ENCODE results near the gene ATG2A.

ATG2A gene

DNA sequence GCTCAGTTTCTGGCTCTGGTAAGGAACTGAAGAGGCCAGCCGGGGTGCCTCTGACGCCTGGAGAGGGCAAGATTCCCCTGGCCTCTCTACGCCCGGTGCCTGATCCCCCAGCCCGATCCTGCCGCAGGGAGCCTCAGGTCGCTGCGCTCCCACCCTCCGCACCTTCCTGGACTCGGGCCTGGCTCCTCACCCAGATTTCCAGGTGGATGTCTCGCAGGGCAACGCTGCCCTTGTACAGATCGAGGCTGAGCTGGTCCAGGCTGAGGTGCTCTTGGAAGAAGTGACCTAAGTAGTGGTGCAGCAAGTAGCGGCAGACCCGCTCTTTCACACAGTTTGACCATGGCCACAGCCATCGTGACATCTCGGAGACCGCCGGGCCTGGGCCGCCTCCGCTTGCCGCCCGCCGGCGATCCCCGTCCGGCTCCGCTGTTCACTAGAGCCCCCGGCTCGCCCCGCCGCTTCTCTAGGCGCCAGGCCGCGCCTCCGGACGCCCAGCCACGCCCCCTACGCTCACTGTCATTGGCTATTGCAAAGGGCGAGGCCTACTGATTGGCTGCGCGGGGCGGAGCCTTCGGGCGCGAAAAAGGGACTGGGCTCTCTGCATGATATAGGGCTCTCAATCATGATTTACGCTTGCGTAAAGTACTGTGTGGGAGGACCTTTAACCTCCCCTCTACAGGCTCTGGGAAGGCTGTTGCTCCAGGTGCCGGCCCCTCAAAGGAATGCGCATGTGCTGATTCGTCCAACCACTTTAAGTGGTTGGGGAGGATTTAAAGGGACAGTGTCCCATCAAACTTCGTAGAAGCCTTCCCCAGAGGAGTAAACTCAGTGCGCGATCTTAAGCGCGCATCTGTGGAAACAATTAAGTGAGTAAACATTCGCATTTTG, at the start of gene ATG2A:
Gene ATG2A, minus strand, starts transcription at position 435 of the 888 bp plus-strand sequence. Its CDS starts 74 bp downstream, at position 361.
- peak; percentile 95 for DNase-seq (ENCODE audit: low read depth, low spot score)
- peak within 1 kb of the TSS; percentile 60 for H3K27ac ChIP-seq

DNA sequence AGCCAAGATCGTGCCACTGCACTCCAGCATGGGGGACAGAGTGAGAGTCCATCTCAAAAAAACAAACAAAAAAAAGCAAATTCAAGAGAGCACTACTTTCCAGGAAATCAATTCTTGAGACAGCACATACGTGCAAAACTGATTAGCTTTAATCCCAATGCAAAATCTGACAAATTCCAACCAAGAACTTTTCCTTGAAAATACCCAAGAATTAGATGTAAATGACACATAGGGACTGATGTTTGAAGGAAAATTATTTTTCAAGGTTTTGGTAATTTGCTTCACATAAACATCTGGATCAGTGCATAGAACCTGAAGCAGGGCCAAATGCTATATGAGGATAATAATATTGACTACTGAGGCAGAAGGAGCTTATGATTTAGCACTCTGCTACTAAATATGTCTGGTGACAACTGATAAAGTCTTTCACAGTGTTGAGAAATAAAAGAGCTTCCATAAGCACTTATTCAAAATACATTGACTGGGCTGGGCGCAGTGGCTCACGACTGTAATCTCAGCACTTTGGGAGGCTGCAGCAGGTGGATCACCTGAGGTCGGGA, 46.1 kb upstream of the ATG2A start:
- no peak for DNase-seq (ENCODE audit: low read depth, low spot score)
- H3K27ac ChIP-seq, result no peak overlapping the region

DNA sequence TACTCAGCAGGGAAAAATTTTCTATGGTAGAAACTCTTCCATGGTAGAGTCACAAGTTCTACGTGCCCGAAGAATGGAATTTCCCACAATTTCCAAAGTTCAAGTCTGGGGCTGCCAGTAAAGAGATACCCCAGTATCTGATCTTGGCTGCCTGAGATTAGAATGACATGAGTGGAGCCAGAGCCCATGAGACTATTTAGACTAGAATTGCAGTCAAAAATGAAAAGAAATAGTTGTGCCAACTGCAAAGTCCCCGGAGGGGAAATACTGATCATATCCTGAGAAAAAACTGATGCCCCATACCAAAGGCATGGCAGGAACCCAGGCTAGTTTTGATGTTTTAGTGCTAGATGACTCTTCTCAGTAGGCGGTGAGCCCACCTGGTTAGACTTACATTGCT, 43.7 kb upstream of the ATG2A start:
- DNase-seq (ENCODE audit: low read depth, low spot score), result no peak

DNA sequence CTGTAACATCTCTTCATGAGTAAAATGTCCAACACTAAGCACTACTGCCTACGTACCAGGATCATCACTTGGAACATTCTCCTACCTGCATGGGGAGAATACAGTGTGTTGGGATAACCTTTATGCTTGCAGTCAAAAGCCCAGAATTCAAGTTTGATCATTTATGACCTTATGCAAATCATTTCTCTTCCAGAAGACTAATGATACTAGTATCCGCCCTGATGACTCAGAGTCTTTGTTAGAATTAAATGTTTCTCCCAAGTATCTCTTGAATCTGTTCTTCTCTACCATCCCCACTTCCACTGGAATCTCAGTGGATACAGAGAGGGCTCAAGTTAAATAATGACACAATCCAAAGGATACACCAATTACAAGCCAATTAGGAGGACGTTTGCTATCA, 42.5 kb upstream of the ATG2A start:
- no peak for DNase-seq (ENCODE audit: low read depth, low spot score)

More for the DNA sequence above, 43.7 kb upstream of the ATG2A start:
- H3K27ac ChIP-seq, result no peak overlapping the region

DNA sequence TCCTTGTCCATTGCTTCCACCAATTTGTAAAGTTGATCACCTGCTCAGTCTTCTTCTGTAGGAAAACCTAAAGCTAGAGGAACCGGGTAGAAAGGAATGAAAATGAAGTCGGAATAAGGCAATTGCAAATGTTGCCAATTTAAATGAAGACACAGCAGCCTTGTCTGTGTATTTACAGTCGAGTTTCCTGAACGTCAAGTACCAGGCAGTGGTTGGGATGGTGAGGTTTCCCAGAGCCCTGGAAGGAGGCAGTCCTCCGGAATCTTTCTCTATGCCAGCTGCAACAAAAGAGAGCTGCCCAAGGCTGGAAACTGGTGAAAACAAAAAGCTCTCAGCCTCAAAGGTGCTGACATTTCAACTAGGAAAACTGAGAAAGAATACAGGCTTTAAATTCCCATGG, 37.2 kb upstream of the ATG2A start:
- no peak overlapping the region for H3K27ac ChIP-seq
- no peak for DNase-seq (ENCODE audit: low read depth, low spot score)

More for the DNA sequence above, 42.5 kb upstream of the ATG2A start:
- no peak overlapping the region for H3K27ac ChIP-seq

DNA sequence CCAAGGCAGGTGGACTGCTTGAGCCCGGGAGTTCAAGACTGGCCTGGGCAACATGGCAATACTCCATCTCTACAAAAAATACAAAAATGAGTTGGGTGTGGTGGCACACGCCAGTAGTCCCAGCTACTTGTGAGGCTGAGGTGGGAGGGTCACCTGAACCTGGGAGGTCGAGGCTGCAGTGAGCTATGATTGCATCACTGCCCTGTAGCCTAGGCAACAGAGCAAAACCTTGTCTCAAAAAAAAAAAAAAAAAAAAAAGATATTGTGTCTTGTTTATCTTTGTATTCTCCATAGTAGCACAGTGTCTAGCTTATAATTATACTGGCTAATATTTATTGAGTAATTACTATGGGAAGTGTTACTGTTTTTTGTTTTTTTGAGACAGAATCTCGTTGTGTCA, 34.5 kb upstream of the ATG2A start:
- no peak overlapping the region for H3K27ac ChIP-seq
- no peak for DNase-seq (ENCODE audit: low read depth, low spot score)

DNA sequence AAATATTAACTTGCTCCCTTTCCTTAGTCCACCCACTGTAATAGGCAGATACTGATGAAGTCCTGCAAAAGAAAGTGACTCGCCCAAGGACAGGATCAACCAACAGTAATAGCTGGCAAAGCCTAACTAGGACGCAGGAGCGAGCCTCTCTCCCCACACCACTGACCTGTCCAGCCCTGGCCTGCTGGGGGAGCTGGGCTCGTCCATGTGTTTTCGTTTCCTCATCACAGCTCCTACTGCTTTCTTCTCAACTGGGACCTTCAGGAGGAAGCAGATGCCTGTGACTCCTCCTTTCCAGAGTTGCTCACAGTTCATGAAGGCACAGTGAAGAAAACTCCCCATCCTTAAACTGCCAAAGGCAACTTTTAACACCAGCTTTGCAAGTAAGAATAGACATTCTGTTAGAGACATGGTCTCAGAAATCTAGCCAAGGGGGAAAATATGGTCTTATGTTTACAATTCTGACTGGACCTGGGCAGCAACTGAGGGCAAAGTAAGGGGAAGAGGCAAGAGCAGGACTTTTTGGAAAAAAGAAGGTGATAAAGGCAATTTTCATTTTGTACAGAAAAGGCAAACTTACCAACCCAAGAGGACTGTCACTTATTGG, 30.3 kb upstream of the ATG2A start:
- no peak overlapping the region for H3K27ac ChIP-seq
- DNase-seq (ENCODE audit: low read depth, low spot score), result no peak

DNA sequence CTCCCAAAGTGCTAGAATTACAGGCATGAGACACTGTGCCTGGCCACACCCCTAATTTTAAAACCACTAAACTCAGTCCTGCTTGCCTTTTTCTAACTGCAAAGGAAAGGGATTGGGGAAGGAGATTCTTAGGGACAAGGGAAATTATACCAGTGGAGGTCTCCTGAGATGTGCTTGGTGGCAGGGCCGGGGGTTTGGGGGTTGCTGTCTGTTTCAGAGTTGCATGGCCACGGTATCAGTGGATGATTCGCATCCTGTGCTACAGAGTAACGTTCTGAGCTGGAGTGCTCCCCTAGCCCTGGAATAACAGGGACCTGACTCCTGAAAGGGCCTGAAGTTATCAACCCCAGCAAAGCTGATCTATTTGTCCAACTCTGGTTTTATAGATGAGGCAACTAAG, 19.5 kb upstream of the ATG2A start:
- no peak overlapping the region for H3K27ac ChIP-seq
- DNase-seq (ENCODE audit: low read depth, low spot score), result no peak

DNA sequence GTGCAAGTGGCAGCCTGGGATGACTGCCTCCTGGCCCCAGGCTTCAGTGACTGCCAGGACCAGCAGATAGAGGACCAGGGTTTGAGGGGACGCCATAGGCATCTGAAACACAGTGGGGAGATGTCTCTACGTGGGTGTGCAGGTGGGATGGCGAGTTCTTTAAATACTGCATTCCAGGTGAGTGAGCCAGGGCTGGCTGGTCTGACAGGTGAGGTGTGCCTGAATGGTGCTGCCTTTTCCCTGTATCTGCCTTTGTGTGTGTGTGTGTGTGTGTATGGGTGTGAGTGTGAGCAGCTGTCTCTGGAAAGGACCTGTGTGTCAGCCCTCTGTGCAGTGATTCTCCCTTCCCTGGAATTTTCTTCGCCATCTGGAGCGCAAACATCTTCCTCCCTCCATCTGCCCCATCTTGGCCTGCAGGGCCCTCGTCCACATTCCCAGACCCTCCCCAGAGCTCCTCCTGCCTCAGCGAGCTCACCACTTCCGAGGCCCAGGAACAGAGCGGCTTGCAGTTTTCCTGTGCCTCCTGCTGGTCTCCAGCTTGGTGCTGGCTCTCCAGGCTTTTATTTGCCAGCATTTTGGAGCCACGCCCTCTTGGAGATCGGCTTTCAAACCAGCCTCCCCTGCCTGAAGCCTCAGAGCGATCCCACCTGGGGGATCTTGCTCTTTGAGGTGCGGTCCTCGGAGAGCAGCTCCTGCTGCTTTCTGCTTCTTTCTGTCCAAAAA, 18.5 kb upstream of the ATG2A start, which contains the start of gene GPHA2:
Gene GPHA2, minus strand, starts transcription at position 535 of the 723 bp plus-strand sequence. Its CDS starts 433 bp downstream, at position 102.
- DNase-seq (ENCODE audit: low read depth, low spot score), result no peak
- no peak within 1 kb of the TSS for H3K27ac ChIP-seq

DNA sequence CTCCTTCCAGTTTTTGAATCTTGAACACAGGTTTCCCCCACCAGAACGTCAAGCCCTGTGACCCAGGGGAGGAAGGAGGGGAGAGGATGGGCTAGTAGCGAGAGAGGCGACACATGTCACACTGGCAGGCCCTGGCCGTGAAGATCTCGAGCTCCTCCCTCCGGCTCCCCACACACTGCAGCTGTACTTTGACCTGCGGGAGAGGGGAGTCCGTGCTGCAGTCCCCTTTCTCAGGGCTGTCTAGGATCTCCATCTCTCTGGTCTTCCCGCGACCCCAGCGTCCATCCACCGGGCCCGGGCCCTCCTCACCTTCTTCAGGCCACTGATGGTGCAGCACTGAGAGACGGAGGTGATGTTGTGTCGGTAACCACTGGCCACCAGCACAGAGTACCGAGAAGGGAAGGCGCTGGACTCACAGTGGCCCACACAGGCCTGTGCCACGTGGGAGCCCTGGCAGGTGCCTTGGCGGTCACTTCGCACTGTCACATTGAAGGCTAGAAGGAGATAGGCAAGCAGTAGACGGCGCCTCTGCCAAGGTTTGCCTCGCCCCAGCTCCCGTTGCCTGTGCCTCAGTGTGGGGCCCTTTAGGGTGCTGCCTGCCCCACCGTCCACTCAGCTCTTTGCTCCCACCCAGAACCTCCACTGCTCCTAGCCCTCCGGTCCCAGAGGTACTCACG, 17.8 kb upstream of the ATG2A start:
- H3K27ac ChIP-seq, result no peak overlapping the region
- no peak for DNase-seq (ENCODE audit: low read depth, low spot score)

DNA sequence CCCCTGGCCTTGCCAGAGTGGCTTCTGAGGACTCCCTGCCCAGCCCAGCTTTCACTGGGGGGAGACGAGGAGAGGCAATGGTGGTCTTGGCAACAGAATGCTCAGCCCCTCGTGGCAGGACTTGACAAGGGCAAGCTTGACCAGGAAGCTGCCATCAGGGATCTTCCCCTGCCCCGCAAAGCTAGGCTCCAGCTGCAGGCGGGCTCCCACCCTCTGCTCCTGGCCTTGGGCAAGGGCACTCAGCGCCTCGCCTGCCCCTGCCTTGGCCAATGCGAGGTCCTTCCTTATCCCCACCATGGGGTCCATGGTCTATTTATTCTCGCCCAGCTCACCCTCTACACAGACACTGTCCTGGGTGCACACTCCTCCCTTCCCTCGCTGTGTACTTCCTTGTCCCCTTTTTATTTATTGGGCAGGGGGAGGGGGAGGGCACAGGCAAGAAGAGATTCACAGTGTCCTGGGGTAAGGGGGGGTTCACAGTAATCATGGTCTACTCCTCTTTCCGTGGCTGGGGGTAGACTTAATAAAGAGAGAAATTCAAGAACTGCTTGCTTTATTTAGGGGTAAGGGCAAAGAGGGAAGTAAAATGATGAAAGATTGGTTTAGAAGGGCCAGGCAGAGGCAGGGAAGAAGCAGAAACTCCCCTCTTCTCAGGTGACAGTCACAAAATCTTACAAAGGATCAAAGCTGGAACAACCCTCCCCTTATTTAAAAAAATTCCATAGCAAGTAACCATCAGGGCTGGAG, 17.1 kb upstream of the ATG2A start:
- H3K27ac ChIP-seq, result no peak overlapping the region
- DNase-seq (ENCODE audit: low read depth, low spot score), result no peak

DNA sequence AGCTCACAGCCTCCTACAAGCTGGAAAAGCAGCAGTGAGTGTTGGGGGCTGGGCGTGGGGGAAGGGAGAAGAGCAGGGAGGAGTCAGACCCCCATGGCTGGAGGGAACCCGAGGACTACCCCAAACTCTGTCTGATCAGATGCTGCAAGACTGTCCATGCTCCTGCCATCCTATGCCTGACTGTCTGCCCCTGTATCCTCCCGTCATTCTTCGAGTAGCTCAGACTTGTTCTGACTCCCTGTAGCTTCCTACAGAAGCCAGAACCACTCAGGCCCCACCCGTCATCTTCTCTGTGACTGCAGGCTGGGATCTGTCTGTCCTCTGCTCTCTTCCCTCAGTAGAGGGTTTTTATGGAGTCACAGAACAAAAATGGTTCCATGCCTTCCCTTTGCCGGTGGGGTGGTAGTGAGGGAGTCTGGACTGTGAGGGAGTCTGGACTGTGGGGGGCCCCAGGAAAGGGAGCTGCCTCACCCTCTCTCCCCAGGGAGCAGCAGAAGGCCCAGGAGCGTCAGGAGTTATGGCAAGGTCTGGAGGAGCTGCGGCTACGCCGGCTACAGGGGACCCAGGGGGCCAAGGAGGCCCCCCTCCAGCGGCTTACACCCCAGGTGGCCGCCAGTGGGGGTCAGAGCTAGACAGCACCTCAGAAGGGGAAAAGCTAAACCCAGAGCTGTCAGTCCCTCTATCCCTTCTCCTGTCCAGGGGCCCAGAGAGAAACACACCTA, 16.4 kb upstream of the ATG2A start:
- DNase-seq (ENCODE audit: low read depth, low spot score), result no peak
- H3K27ac ChIP-seq, result no peak overlapping the region

DNA sequence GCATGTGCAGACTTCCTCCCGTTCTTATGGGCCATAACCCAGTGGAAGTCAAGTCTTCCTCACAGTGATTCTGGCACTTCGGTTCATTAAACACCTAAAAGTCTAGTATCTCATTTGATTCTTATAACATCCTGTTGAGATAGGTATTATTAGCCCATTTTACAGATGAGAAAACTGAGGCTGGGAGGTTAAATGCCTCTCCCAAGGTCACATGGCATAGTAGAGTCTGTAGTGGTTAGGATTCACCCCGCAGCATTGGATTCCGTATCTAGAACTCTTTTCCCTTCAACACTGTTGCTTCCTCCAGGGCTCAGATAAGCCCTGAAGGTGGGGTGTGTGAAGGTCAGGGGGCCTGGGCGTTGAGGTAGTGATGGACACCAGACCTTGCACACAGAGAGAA, 15.3 kb upstream of the ATG2A start:
- no peak for DNase-seq (ENCODE audit: low read depth, low spot score)
- H3K27ac ChIP-seq, result no peak overlapping the region

DNA sequence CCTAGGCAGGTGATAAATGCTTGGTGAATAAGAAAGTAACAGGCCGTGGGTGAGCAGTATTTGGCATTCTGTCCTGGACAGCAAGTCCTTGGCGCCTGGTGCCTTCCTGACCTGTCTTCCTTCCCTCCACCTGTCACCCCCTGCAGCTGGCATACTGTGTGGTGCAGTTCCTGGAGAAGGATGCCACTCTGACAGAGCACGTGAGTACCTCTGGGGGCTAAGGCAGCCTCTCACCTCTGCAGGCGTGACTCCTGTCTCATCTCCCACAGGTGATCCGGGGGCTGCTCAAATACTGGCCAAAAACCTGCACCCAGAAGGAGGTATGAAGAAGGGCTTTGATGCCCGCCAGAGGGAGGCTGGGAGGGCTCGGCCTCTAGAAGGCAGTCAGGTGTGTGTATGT, 14.3 kb upstream of the ATG2A start:
- no peak overlapping the region for H3K27ac ChIP-seq
- no peak for DNase-seq (ENCODE audit: low read depth, low spot score)

DNA sequence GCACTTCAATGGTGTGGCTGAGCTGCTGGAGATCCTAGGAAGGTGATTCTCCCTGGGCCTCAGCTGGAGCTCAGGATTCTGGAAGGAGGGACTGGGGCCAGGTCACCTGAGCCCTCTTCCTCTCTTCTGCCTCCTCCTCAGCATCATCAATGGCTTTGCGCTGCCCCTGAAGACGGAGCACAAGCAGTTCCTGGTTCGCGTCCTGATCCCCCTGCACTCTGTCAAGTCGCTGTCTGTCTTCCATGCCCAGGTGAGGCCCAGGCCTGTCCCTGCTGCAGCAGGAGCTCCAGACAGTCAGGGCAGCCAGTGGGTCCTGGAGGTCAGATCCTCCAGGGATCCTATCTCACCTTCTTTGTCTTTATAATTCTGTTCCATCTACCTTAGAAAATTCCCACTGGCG, 13.3 kb upstream of the ATG2A start:
- no peak for DNase-seq (ENCODE audit: low read depth, low spot score)
- no peak overlapping the region for H3K27ac ChIP-seq

DNA sequence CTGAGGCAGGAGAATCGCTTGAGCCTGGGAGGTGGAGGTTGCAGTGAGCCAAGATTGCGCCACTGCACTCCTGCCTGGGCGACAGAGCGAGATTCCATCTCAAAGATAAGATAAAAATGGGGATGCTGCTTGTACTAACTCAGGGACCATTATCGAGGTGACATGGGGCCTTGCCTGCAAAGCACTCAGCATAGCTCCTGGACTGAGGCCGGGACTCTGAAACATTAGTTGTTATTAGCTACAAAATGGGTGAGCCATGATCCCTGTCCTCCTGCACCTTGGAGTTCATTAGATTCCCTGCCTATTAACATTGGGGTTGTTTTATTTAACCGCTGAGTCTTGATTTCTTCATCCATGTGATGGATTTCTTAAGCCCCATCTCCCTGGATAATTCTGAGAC, 12.6 kb upstream of the ATG2A start:
- H3K27ac ChIP-seq, result no peak overlapping the region
- DNase-seq (ENCODE audit: low read depth, low spot score), result no peak

DNA sequence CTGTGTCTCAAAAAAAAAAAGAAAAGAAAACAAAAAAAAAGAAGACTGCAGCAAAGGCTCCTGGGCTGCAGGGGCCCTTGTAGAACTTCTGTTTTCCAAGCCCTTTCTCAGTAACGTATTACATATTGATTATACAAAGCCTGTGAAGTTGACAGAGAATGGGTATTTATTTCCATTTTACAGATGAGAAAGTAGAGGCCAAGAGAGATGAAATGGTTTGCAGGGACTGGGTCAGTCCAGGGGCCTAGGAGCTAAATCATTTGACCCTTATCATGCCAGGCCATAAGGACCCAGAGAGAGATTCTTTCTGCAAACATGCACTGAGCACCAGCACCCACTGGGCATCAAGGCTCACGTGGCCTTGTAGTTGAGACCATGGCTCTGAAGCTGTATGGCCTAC, 11.9 kb upstream of the ATG2A start:
- no peak for DNase-seq (ENCODE audit: low read depth, low spot score)
- no peak overlapping the region for H3K27ac ChIP-seq

DNA sequence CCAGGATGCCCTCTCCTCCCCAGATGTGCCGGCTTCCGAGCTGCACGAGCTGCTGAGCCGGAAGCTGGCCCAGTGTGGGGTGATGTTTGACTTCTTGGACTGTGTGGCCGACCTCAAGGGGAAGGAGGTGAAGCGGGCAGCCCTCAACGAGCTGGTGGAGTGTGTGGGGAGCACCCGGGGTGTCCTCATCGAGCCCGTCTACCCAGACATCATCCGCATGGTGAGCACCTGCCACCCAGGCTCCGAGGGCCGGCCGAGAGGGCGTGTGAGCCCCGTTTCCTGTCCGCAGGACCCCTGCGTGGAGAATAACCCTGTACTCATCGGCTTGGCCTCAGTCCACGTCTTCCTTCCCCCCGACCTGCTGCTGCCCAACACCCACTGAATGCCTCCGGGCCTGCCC, 9.7 kb upstream of the ATG2A start:
- no peak overlapping the region for H3K27ac ChIP-seq
- DNase-seq (ENCODE audit: low read depth, low spot score), result no peak
